HG03159 (cell line): ENCODE data around the gene FER.

Experiments
- ATAC-seq: cut with Tn5 transposase; IDR thresholded peaks from one replicate; pipeline ENCODE4 v1.9.1; 2021; ENCODE audit warnings: mild to moderate bottlenecking, moderate library complexity; ENCODE audit not compliant: unreplicated experiment

Gene FER

DNA sequence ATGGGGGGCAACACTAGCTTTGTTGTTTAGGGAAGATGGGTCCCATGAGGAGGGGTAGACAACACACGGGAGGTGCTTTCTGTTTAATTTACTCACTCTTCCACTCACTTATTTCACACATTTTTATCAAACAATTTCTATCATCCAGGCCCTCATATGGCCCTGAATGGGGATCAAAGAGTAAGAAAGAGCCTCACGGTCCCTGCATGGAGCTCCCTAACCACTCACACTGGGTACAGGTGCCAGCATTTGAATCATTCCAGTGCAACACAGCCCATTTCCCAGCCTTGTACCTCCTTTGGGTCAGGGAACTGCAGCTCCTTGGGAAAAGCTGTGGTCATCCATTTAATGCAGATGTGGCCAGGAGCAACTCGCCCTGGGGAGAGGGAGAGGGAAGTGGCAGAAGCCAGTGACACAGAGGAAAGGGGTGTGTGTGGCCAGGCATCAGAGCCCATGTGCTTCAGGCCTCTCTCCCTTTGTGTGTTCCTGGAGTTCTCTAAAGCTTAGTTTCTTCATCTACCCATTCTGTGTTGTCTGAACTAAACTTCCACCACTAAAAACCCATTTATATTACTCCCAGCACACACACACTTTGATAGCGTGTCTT, 476.7 kb downstream of the FER start:
- no peak for ATAC-seq

DNA sequence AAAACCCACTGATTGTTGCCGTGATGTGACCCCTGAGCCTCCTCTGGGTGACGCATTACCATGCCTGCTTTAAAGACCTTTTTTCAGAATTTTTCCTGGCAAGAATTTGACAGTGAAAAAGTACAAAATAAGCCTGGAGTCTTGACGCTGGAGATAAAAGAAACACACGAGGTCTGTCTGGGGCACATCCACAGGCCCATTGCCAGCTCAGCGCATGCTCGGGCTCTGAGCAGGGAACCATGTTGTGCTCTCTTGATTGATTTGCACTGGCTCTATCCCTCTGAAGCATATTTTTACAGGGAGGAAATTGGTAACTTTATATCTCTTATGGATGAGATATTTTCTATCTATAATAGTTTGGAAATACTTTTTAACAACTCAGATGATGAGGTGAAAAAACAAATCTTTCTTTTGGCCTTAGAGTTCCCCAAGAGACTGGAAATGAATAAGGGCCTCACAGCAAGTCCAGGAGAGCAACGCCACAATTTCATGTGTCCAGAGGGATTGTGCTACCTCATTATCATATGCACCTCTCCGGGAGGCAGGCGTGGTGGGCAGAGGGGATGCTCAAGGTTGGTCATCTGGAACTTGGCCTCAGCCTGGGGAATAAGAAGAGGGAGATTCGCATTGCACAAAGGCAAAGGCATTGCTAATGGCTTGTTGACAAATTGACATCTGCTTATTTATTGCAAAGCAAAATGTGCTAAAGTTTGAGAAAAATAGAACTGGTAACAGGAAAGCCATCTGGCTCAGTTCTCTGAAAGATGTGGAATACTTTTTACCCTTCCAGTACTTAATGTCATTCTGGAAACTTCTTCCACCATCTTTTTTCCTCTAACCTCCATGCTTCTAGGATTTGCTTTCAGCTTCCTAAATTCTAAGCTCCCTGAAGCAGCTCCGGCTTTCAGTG, 478.3 kb downstream of the FER start:
- ATAC-seq: no peak

DNA sequence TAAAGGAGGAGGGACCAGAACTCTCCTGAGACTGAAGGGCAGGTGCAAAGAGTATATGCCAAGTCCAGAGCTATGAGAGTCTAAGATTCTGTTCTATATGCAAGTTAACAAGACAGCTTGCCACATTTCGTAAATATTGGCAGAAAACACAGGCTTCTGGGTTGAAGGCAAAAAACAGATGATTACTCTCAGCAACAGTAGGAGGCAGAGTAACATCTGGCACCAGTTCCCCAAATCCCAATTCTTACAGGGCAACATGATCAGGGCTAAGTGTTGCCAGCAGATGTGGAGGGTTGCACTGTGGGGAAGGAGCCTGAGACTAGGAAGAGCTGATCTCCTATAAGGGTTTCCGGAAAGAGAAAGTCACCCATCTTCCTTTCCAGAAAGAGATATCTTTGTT, 482.7 kb downstream of the FER start:
- no peak for ATAC-seq

DNA sequence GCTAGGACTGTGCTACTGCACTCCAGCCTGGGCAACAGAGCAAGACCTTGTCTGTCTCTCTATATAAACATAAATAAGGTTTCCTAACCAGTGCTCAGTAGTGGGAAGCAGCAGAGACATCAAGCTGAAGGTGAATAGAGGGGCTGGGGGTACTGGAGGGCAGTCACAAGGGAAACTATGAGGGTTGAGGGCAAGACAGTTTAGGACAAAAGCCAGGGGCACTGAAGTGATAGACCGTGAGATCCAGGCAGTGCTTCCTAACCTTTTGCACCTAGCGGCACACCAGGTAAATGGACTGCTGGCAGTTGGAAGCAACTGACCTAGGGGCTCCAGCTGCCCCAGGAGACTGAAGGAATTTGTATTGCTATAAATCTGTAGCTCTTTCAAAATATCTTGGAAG, 483.6 kb downstream of the FER start:
- ATAC-seq: no peak

DNA sequence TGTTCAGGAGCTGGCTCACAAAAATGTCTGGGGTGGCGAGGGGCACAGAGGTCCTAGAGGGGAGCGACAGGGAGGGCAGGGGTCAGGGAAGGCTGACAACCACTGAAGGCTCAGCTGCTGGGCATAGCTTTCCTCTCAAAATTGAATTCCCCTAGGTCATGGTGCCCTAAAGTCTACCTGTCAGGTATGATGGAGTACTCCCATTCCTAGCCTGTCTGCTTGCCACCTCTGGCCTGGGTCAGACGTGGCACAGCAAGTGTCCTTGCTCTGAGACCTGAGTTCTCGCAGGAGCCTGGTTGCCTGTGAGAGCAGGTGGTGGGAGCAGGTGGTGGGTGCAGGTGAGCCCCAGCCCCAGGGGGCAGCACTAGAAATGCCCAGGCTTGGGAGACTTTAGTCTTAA, 486.7 kb downstream of the FER start:
- ATAC-seq: no peak

DNA sequence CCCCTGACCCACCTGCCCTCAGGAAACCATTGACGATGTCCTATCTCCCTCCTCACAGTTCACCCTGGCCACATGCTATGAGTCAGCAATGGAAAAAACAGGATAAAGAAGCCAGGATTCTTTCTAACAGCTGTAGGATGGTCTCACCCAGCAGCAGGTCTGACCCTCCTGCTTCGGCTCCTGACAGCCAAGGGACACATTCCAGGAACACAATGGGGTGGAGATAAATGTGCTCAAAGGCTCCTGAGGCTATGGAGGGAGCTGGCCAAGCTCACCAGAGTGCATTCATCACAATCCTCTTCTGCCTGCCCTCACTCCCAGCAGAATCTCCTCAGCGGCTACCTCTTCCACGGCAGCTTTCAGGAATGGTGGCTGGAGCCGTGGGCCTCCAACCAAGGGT, 491.8 kb downstream of the FER start:
- ATAC-seq: no peak

DNA sequence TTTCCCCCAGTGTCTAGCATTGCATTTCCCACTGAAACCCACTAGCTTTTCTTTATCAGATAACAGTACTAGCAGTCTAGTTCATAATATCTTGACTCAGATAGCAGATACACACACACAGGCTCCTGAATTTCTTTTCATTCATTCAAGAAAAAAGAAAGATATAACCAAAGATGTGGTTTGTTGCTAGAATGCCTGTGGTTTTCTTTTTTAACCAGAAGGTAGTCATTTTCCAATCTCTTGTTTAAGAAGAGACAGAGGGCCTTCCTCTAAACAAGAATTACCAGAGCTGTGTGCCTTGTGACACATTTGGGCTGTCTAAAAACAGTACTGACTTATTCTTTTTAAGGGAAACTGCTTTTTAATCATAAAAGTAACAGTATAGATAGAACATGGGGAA, 494.8 kb downstream of the FER start:
- no peak for ATAC-seq

DNA sequence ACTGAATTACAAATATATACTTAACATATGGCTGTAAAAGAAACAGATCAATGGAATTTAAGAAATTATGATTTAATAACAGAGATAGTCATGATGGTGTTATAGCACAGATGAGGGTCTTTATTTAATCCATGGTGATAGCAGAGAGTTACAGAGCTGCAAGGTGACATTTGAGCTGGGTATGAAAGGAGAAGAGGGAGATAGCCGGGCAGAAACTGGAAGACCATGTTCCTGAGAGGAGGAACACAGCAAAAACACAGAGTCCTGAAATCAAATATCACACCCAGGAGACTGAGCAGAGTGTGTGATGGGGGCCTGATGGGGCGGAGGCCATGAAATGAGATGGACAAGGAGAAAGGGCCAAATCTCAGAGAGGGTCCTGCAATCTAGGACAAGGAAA, 498.7 kb downstream of the FER start:
- no peak for ATAC-seq
